Activated CD4-positive, alpha-beta T cell treated with anti-CD3 and anti-CD28 coated beads, Interleukin-2, amount 50 U/mL, for 24 hours (primary cell): ENCODE measurements around the gene ESF1.
A peak's percentile ranks its signal among the peaks of the same experiment; 100 is the strongest.
"Not testable (repeated sequence)": the region's sequence is repeated elsewhere in the genome, so short reads cannot be mapped to it uniquely, and the experiment has no call there.

Experiments used
- DNase-seq, 2 donors: peaks; one replicate each; pipeline ENCODE4 v3.0.0-alpha.2; 2020; ENCODE audit warnings: low read depth in 1 of 2, low spot score in 1 of 2

ESF1 gene

DNA sequence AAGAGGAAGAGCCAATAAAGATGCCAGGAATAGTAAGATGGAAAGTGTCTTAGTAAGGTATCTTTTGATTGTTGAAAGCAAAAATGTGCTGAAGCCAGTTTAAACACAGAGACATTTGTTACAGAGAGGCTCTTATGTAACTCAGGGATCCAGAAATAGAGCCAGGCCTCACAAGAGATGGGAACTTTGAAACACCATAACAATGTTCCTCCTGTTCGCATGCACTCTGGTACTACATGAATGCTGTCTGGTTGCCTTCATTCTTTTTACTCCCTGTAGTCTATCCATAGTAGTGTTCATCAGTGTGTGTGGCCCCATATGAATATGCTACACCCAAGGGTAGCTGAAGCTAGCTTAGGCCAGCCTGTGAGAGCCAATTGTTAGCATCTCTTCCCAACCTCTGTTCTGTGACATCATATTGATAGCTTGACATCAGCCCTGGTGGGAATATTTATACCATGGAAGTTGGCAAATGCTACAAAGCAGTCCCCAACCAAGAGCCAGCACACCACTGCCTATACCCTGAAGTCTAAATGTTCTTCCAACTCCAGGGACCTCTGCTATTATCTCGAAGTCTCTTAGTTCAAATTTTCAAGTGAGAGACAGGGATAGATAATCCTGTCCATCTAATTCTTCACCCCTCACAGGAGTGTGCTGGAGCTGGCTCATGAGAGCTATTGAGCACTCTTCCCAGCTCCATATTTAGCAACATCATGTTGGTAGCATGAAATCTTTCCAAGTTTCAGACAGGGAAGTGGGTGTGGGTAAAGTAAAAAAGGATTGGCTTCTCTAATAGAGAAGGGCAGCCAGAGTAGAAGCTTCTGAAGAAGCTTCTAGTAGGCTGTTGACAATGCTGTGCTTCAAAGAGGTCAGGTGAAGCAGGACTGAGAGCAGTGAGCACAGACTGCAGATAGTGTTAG lies 7.1 kb upstream of the ESF1 start:
- no peak for DNase-seq

DNA sequence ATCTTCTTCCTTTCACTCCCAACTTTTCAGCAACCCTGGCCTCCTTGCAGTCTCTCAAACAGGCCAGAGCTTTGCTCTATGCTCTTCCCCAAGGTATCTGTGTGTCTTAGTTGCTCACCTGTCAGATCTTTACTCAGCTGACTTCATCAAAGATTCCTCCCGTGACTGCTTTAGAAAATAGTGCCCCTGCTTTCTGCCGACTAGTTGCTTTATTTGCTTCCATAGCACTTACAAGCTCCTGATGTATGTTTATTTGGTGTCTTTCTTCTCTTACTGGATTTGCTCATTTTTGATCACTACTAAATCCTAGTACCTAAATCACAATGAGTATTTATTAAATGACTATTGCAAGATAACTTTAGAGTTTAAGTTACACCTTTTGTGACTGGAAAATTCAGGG lies 6.0 kb upstream of the ESF1 start:
- DNase-seq = no peak

DNA sequence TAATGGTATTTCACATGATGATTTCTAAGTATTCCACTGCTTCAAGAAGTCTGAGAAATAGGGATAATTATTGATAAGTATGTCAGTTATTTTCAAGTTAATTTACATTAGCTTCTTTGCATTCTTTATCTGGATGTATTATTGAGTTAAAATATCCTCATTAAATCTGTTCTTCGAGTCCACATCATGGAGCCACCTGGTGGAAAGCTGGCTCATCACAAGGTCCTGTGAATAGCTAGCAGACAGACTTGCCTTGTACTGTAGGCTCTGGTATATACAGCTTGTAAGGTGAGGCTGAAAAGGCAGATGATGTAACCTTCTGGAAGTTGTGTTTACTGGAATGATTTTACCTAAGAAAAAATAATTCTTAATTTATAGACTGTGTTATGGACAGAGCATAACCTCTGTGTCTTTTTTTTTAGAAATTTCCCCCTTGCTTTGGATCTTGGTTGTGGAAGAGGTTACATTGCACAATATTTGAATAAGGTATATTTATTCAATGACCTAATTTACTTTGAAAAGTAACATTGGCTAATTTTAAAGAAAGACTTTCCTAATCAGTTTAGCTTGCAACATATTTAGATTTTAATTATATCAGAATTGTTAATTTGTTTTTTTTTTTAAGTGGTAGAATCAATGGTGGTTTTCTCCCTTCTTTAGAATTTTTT lies 3.6 kb upstream of the ESF1 start:
- DNase-seq = peak in 1 of 2 donors; percentile 15

DNA sequence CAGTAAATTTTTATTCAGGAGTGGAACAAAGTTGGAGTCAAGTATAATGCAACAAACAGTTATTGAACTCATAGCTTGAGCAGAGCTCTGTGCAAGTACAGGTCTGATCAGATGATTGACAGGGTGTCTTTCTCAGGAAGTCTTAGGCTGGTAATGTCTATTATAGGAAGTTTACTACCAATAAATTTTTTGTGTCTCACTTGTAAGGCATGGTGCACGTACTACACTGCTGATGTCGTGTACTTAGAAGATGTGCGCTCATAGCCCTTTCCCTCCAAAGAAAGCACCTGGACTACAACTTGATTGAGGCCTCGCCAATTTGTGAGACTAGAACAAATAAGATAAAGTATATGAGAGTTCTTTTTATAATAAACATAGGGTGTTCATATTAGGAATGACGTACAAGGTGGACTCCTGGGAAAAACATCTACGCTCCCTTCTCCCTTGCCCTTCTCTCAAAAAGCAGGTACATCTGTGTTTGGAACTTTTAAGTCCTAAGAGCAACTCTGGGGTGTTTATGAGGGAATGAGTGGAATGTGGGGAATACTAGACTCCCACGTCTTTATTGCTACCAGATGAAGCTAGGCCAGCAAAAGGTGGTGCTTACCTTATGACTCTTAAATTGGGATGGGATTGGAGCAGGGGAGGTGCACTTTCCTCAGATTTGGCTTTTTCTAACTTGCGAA lies 1.6 kb upstream of the ESF1 start:
- DNase-seq = no peak

DNA sequence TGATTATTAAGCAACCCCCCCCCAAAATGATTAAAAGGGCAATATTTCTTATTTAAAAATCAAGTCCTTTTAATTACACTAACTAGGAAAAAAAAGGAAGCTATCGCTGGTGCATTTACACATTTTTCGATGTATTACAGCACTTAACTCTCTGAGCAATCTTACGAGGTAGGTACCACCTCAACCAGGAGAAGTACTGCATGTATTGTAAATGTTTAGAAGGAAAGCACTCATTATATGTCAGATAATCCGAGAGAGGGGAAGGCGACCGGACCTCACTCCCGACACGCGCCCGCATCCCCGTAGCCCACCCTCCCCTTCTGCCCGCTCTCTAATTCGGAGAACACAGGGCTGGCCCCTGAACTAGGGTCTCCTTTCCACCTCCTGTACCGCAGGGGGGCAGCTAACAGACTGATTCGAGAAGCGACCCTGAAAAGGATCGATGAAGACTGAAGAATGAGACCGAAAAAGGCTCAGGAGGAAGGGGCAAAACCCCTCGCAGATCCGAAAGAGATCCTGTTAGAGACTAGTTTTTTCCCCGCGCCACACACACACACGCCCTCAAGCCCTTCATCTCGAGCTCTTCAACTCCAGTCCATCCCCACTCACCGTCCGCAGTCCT lies 337 bp downstream of the ESF1 start:
- DNase-seq = no peak

DNA sequence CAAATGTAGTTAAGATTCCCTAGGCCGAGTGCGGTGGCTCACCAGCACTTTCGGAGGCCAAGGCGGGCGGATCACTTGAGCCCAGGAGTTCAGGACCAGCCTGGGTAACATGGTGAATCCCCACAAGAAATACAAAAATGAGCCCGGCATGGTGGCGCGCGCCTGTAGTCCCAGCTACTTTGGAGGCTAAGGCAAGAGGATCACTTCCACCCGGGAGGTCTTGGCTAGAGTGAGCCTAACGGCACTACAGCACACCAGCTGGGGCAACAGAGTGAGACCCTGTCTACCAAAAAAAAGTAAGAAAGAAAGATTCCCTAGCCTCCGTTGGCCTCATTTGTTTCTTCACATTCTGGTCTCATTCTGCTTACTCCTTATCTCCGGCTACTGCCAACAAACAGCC lies 1.2 kb downstream of the ESF1 start:
- no peak for DNase-seq

DNA sequence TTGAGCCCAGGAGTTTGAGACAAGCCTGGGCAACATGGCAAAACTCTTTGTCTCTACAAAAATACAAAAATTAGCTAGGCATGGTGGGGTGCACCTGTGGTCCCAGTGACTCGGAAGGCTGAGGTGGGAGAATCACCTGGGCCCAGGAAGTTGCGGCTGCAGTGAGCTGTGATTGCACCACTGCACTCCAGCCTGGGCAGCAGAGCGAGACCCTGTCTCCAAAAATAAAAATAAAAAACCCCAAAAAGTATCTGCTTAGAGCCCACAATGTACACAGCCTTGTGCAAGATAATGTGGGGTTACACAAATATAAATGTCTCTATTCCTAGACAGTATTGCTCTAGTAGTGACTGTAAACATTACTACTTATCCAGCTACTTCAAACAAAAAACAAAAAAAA lies 5.9 kb downstream of the ESF1 start:
- DNase-seq = no peak

DNA sequence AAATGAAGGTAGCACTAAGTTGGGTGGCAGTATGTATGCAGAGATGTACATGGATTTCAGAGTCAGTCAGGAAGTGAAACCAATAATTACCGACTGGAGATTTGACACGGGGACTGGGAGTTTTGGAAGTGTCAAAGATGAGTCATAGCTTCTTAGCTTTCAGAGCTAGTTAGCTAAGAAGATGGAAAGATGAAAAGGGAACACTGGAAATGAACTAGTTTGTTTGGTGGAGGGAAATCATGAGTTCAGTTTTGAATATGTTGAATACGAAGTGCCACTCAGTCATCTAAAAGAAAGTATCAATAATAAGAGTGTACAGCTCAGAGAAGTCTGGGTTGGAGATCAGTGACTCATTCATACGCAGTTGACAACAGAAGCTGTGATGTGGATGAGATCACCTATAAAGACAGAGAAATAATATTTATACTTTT lies 7.5 kb downstream of the ESF1 start:
- no peak for DNase-seq

DNA sequence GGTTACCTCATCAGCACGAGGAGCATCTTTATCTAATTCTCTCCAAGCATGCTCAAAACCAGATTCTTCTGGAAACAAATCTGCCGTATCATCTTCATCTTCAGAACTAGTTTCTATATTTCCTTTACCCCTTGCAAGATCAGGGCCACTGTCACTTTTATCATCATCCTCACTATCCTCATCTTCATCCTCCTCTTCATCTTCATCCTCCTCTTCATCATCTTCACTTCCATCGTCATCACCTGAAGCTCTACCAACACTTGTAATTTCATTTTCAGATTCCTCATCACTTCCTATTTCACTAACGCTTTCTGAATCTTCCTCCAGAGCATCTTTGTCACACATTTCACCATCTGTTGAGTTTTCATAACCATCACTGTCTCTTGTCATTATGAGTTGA lies 8.9 kb downstream of the ESF1 start:
- DNase-seq = no peak

DNA sequence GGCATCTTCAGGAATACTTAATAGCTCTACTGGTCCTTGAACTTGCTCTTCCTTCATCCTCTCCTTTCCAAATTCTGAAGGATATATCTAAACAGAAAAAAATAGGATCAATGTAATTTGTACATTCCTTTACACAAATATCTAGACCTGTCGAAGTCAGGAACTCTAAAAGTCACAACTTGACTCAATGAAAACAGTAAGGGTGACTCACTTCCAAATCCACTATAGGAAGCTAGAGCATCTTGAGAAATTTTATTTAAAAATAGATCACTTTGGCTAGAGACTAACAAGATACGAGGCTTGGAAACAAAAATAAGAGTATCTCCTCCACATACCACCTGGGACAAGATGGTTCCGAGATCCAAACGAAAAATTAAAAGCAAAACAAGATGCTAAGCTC lies 12.2 kb downstream of the ESF1 start:
- no peak for DNase-seq

DNA sequence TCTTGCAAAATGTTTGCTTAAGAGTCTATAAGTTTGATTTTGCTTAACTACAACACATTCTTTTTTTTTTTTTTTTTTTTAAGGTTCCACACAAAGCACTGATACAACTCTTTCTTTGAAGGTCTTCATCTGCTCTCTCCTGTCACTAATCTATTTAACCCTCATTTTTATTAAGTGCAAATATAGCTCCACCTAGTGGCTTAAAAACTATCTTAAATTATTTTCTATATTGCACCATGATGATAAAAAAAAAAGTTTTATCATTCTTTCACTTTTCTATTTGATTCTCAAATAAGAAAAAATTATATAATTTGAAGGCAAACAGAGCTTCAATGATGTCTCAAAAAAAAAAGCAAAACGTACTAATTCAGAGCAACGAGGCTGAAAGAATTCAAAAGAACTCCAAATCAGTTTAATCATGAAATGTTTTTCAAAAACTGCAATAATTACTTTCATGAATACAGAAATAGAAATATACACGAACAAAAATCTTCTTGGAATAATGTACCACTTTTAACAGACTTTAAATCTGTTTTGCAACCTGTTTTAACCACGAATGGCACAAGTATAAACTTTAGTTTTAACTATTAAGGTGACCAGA lies 12.8 kb downstream of the ESF1 start:
- DNase-seq = no peak

DNA sequence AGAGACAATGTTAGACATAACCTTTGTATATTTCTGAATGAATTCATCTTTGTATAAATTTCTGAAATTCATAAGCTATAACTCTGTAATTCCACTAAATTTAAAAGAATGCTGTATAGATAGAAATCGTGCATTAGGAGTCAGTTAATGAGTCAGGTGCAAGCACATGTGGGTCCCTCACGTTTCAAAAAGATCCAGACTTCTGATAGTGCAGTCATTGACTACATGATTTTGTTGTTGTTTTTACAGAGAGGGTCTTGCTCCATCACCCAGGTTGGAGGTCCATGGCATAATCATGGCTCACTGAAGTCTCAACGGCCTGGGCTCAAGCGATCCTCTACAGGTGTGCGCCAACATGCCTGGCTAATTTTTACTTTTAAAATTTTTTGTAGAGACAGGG lies 14.6 kb downstream of the ESF1 start:
- no peak for DNase-seq

DNA sequence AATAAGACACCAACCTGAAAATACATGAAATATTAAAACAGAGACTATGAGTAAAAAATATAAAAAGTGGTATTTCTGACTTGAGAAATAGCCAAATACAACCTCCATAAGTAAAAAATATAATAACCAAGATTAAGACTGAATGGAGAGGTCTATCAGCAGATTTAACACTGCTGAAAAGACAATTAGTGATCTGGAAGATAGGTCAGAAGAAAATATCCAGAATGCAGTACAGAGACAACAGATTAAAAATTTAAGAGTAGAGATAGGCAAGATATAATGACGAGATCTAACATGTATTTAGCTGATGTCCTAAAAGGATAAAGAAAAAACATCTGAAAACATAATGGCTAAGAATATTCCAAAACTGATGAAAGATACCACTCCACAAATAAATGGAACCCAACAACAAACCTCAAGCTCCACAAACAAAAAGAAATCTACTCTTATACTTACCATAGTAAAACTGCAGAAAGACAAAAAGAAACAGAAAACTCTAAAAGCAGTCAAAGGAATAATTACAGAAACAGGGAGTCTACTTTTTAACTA lies 18.8 kb downstream of the ESF1 start:
- DNase-seq = no peak

DNA sequence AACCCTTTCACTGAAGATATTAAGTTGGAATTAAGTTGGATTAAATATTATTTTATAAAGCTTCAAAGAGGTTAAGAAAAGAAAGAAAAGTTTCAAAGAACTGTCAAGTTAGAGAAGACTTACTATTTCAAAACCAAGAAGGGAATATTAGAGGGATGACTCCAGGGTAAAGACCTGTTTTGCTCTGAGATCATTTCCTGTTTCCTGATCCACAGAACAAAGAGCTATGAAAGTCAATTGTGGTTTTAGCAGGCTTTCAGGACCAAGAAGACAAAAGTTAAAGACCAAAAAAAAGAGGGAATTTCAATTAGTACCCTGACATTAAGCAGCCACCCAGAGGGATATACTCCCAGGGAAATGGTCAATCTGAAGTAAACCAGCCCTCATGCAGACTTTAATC lies 19.4 kb downstream of the ESF1 start:
- DNase-seq = no peak

DNA sequence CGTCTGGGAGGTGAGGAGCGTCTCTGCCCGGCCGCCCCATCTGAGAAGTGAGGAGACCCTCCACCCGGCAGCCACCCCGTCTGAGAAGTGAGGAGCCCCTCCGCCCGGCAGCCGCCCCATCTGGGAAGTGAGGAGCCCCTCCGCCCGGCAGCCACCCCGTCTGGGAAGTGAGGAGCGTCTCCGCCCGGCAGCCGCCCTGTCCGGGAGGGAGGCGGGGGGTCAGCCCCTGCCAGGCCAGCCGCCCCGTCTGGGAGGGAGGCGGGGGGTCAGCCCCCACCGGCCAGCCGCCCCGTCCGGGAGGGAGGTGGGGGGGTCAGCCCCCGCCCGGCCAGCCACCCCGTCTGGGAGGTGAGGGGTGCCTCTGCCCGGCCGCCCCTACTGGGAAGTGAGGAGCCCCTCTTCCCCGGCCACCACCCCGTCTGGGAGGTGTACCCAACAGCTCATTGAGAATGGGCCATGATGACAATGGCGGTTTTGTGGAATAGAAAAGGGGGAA lies 24.2 kb downstream of the ESF1 start:
- not testable (repeated sequence) for DNase-seq

DNA sequence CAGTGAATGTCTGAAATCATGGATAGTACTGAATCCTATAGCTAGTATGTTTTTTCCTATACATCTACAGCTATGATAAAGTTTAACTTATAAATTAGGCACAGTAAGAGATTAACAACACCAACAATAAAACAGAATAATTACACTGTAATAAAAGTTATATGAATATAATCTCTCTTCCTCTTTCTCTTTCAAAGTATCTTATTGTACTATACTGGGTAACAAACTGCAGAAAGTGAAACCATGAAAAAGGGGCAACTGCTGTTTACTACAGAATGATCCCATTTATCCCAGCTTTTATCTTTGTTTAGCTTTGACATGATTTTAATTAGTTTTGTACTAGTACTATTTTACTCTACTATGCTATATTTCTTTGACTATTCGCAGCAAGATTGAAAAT lies 25.8 kb downstream of the ESF1 start:
- DNase-seq = no peak

DNA sequence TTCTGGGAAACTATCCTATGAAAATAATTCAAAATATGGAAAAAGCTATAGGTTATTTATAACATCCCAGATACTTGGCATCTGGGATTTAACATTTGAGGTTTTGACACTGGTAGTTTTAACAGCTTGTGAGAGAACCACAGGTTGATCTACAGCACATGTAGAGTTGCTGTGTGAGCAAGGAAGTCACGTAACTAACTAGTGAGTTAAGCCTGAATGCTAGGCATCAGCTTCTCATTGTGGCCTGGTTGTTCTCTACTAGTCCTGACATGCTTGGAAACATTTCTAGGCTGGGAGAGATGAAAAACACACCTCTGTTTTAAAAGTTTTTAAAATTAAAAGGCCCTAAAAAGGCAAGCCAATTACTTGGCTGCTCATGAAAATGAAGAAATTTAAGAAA lies 28.2 kb downstream of the ESF1 start:
- no peak for DNase-seq

DNA sequence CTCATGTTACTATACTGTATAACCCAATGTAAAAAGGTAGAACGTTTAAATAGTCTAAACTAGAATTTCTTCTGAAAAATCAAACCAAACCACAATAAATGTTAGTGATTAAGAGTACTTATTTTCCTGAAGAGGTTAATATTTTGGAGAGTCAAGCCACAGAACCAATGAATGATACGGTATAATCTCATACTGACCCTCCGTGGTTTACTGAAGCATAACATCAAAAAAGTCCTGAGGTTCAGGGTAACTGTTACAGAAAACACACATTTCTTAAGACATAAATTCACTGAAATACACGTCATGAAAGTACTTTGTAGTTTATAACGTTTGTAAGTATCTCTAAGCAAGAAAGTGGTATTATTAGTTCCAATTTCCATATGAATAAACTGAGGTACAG lies 28.9 kb downstream of the ESF1 start:
- no peak for DNase-seq

DNA sequence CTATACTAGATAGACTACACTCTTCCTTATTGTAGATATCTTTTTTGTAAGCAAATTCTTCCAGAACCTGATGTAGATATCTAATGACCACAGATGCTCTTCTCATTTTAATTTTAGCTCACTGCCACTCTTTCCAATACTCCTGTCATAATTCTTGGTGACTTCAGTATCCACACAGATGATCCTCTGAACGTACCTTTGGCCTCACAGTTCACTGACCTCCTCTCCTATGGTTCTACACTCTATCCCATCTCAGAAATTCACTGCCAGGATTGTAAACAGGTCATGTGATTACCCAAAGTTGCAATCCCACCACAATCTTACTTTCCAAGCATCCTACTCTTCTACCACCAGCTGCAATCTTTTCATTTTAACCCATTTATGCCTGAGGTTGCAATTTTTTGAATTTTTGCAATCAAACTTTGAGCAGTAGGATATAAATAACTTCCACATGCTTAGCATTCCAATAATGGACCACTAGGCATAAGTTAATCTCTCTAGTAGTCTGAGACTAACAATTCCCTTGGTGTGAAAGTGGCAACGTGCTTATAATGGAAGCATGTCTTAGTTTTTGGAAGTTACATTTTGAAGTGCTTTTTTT lies 31.2 kb downstream of the ESF1 start:
- DNase-seq = no peak

DNA sequence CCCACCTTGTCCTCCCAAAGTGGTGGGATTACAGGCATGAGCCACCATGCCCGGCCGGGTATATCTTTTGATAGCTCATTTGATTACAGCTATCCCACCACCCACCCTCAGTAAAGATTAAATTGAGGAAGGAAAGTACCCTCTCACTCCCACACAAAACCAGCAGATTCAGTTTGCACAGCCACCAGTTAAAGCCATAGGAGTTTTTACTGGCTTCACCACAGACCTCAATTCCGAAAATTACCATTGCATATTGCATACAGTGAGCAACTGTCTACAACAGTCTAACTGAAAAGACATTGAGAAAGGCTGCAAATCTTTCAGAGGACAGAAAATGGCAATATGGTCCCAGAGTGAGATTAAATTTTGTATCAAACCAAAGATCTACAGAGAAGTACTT lies 34.9 kb downstream of the ESF1 start:
- DNase-seq = no peak
